ENCODE results near the gene HS3ST5. TPM values are rescaled to one million over a fixed set of nuclear protein-coding genes. Genes with fewer than 3 reads are reported as not detected.
"Not testable (repeated sequence)": the region's sequence is repeated elsewhere in the genome, so short reads cannot be mapped to it uniquely, and the experiment has no call there.

HS3ST5 gene
- total RNA-seq, 4 donors from 2014 or later = not detected

DNA sequence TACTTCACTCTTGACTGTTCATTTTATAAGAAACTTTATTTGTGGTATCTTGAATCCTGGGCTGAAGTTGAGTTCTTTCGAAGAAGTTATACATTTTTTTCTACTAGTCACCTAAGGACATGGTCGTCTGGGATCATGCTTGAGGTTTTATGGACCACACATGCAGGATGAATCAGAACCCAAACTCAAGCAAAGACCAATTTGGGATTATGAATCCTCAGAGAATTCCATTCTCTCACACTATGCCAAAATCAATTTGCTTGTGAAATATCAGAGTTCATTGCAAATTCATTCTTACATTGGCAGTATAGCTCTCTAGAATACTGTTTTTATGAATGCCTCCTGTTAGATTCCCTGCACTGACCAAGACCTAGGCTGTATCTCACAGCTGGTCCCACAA lies 257.6 kb downstream of the HS3ST5 start:
- ATAC-seq (ENCODE audit: low FRiP score) (no peak), DNase-seq (ENCODE audit: low spot score) (no peak)
- TF ChIP-seq, protein P1, sequence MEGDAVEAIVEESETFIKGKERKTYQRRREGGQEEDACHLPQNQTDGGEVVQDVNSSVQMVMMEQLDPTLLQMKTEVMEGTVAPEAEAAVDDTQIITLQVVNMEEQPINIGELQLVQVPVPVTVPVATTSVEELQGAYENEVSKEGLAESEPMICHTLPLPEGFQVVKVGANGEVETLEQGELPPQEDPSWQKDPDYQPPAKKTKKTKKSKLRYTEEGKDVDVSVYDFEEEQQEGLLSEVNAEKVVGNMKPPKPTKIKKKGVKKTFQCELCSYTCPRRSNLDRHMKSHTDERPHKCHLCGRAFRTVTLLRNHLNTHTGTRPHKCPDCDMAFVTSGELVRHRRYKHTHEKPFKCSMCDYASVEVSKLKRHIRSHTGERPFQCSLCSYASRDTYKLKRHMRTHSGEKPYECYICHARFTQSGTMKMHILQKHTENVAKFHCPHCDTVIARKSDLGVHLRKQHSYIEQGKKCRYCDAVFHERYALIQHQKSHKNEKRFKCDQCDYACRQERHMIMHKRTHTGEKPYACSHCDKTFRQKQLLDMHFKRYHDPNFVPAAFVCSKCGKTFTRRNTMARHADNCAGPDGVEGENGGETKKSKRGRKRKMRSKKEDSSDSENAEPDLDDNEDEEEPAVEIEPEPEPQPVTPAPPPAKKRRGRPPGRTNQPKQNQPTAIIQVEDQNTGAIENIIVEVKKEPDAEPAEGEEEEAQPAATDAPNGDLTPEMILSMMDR (IDR thresholded peaks at IDR 0.05) = no peak

DNA sequence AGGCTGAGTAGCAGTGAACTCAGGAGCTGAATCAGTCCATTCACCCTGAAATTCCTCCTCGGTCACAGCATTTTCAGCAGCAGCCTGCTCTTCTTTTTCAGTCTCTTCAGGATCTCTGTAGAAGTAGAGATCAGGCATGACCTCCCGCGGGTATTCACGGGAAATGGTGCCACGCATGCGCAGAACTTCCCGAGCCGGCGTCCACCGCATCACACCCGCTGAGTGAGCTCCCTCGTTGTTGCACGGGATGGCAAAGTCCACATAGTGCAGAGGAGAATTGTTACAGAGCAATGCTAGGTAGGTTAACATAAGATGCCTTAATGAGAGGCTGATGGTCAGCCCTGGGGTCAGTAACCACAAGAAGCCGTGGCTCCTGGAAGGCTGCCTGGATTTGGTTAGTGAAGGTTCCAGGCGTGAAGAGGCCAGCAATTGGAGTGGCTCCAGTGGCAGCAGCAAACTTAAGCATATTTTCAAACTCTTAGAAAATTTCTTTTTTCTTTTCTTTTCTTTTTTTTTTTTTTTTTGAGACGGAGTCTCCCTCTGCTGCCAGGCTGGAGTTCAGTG lies 258.4 kb downstream of the HS3ST5 start:
- TF ChIP-seq, protein P1 (IDR thresholded peaks at IDR 0.05) = no peak
- no peak for DNase-seq (ENCODE audit: low spot score)
- ATAC-seq (ENCODE audit: low FRiP score) = no peak

DNA sequence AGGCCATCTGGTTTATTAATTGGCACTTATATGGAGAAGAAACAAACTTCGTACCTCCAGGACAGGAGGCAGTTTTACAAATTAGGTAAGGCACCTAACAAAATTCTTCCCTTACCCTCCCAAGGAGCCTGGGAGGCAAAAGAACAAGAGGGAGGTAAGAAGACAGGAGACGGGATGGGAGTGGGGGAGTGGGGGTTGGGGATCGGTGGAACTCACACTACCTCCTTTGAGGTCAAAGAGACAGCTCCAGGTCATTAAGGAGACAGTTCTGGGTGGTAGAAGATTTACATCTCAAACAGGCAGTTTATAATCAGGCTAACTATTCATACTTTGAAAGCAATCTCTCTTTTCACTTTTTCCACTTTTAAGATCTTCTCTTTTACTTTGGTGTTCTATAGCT lies 259.6 kb downstream of the HS3ST5 start:
- TF ChIP-seq, protein P1 (IDR thresholded peaks at IDR 0.05) = no peak
- ATAC-seq (ENCODE audit: low FRiP score) = no peak
- DNase-seq (ENCODE audit: low spot score) = no peak

DNA sequence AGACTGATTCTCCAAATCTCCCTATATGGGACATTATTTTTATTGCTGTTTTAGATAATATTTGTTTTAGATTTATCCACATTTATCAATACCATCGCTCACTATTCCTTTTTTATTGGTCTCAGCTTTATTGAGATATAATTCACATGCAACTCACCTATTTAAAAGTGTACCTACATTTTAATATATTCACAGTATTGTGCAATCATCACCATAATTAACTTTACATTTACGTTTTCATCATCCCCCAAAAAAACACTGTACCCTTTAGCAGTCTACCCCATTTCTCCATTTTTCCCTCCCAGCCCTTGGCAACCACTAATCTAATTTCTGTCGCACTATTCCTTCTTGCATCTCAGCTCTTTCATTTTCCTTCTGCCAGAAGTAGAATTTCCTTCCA lies 261.1 kb downstream of the HS3ST5 start:
- DNase-seq (ENCODE audit: low spot score) (no peak), ATAC-seq (ENCODE audit: low FRiP score) (no peak)
- TF ChIP-seq, protein P1 (IDR thresholded peaks at IDR 0.05) = no peak

DNA sequence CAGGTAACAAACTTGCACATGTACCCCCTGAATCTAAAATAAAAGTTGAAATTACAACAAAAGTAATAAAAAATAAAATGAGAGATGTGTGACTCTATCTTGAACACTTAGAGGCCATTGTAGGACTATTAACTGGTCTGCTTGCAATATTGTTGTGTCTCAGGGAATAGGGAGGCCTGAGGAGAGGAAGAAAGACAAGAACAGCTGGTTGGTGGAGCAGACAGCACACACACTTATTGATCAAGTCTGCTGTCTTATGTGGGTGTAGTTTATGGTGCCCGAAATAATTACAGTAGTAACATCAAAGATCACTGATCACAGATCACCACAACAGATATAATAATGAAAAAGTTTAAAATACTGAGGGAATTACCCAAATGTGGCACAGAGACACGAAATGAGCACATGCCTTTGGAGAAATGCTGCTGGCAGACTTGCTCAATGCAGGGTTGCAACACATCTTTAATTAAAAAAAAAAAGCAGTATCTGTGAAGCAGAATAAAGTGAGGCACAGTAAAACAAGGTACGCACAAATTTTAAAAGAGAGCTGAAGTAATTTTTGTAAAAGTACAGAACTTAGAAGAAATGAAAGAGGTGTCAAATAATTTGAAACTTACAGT lies 261.8 kb downstream of the HS3ST5 start:
- ATAC-seq (ENCODE audit: low FRiP score) = no peak
- TF ChIP-seq, protein P1 (IDR thresholded peaks at IDR 0.05) = no peak
- no peak for DNase-seq (ENCODE audit: low spot score)

DNA sequence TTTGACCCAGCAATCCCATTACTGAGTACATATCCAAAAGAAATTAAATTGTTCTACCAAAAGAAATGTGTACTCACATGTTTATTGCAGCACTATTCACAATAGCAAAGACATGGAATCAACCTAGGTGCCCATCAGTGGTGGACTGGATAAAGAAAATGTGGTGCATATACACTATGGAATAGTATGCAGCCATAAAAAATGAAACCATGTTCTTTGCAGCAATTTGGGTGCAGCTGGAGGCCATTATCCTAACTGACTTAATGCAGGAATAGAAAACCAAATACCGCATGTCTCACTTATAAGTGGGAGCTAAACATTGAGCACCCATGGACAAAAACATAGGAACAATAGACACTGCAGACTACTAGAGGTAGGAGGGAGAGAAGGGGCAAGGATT lies 262.4 kb downstream of the HS3ST5 start:
- not testable (repeated sequence) for ATAC-seq (ENCODE audit: low FRiP score); DNase-seq (ENCODE audit: low spot score)

DNA sequence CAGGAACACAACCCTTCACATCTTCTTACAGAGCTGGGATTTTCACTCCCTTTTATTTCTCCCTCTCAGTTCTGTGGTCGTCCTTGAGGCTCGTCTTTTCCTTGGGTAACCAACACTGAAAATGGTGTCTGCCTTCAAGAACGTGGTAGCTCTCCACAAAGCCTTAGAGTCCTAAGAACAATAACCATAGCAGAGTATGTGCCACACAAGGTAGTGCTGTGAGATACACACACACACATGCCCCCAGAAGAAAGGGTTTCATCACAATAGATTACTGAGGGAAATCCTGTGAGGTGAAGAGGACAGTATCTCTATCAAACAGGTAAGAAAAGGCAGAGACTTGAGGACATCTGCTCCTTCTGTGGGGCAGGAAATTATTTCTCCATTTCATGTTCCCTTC lies 267.0 kb downstream of the HS3ST5 start:
- DNase-seq (ENCODE audit: low spot score) (no peak), ATAC-seq (ENCODE audit: low FRiP score) (no peak)
- TF ChIP-seq, protein P1 (IDR thresholded peaks at IDR 0.05) = no peak

Data from omental fat pad (tissue), 4 donors.